NB4 (cell line): ENCODE measurements around the gene CPED1.

ENCODE experiments used
- CTCF ChIP-seq: IDR thresholded peaks from one replicate; pipeline ENCODE4 v1.5.1; 2012; ENCODE audit warnings: low read depth, low read length
- MAX ChIP-seq: IDR thresholded peaks from 2 replicates; pipeline ENCODE4 v1.6.1; 2011; ENCODE audit warnings: low read depth, low read length
- POLR2A ChIP-seq: IDR thresholded peaks from 2 replicates; pipeline ENCODE4 v1.6.1; 2011; ENCODE audit warnings: mild to moderate bottlenecking; ENCODE audit not compliant: insufficient read length; ENCODE audit errors: extremely low read depth

GRCh38 chr7:121073463-121074099 is 85.1 kb downstream of the CPED1 start:
- no peak for TF ChIP-seq CTCF
- no peak for TF ChIP-seq POLR2A
- TF ChIP-seq MAX: no peak
